PC-3 (cell line): Measurements from ENCODE around the gene TRAF5. TPM values are rescaled to one million over a fixed set of nuclear protein-coding genes. Genes with fewer than 3 reads are reported as not detected.

ENCODE experiments used
- ATAC-seq: fragments of 200-7000 bp; cut with Tn5 transposase; 2 replicates; pipeline ENCODE4 v1.9.1; 2020; ENCODE audit warnings: mild to moderate bottlenecking, moderate library complexity
- BruUV-seq: library from RNA; stranded (reverse); fragments of 400-500 nt; replicated peaks from 2 replicates; lab custom pipeline; 2021; lab: Mats Ljungman, UMichigan
- CTCF ChIA-PET: fragments of 300-600 bp; sonication (Branson Sonifier 250); formaldehyde crosslinking; loops from one replicate; lab custom pipeline; 2022; ENCODE audit warnings: antibody characterized with exemption; lab: Charles Lee
- POLR2A ChIA-PET: fragments of 300-600 bp; sonication (Branson Sonifier 250); formaldehyde crosslinking; loops from one replicate; lab custom pipeline; 2022; ENCODE audit warnings: antibody characterized with exemption; ENCODE audit not compliant: unreplicated experiment; lab: Charles Lee
- DNase-seq: peaks from one replicate; pipeline ENCODE4 v3.0.0-alpha.2; 2015
- H2AFZ ChIP-seq: fragments of 300-600 bp; sonication (generic); 2 replicates; pipeline ENCODE4 v1.6.0; 2016; ENCODE audit warnings: antibody characterized with exemption, low read length
- H3F3A ChIP-seq: fragments of 300-600 bp; sonication (generic); one replicate; pipeline ENCODE4 v1.6.0; 2017; ENCODE audit warnings: antibody characterized with exemption, low read length, control low read depth, mild to moderate bottlenecking; ENCODE audit not compliant: unreplicated experiment
- H3K27ac ChIP-seq: fragments of 300-600 bp; sonication (generic); 2 replicates; pipeline ENCODE4 v1.5.1; 2016; ENCODE audit warnings: mild to moderate bottlenecking, low read length
- H3K27me3 ChIP-seq: fragments of 300-600 bp; sonication (generic); 2 replicates; pipeline ENCODE4 v1.6.1; 2016; ENCODE audit warnings: low read length, mixed read lengths
- H3K36me3 ChIP-seq: fragments of 300-600 bp; sonication (generic); 2 replicates; pipeline ENCODE4 v1.6.1; 2016; ENCODE audit warnings: low read depth, mixed run types, low read length, mixed read lengths
- H3K4me1 ChIP-seq: fragments of 300-600 bp; sonication (generic); 2 replicates; pipeline ENCODE4 v1.5.1; 2016; ENCODE audit warnings: low read length; ENCODE audit not compliant: insufficient read depth
- H3K4me2 ChIP-seq: fragments of 300-600 bp; sonication (generic); 2 replicates; pipeline ENCODE4 v1.6.0; 2016; ENCODE audit warnings: low read length
- H3K4me3 ChIP-seq: fragments of 300-600 bp; sonication (generic); 2 replicates; pipeline ENCODE4 v1.5.1; 2016; ENCODE audit warnings: mild to moderate bottlenecking, low read length, mixed read lengths
- H3K79me2 ChIP-seq: fragments of 300-600 bp; sonication (generic); 2 replicates; pipeline ENCODE4 v1.6.1; 2017; ENCODE audit warnings: low read length, mixed read lengths
- H3K9ac ChIP-seq: fragments of 300-600 bp; sonication (generic); 2 replicates; pipeline ENCODE4 v1.6.0; 2016; ENCODE audit warnings: mild to moderate bottlenecking, low read length
- H3K9me2 ChIP-seq: fragments of 300-600 bp; sonication (generic); replicated peaks from 2 replicates; pipeline ENCODE4 v1.6.1; 2016; ENCODE audit warnings: mixed run types, low read length, mixed read lengths
- H3K9me3 ChIP-seq: fragments of 300-600 bp; sonication (generic); 2 replicates; pipeline ENCODE4 v1.6.1; 2016; ENCODE audit warnings: low read length, mixed read lengths
- H4K20me1 ChIP-seq: fragments of 300-600 bp; sonication (generic); 2 replicates; pipeline ENCODE4 v1.6.1; 2016; ENCODE audit warnings: low read length, mixed read lengths
- CTCF ChIP-seq: fragments of 300-600 bp; sonication (generic); conservative IDR thresholded peaks from 2 replicates; pipeline ENCODE4 v1.5.1; 2017; ENCODE audit warnings: antibody characterized with exemption, low read depth, mild to moderate bottlenecking, low read length
- EZH2 ChIP-seq: fragments of 300-600 bp; sonication (generic); IDR thresholded peaks from one replicate; pipeline ENCODE4 v1.6.1; 2017; ENCODE audit warnings: antibody characterized with exemption, mild to moderate bottlenecking, low read length; ENCODE audit not compliant: unreplicated experiment
- EZH2phosphoT487 ChIP-seq: fragments of 300-600 bp; sonication (generic); IDR thresholded peaks from 2 replicates; pipeline ENCODE4 v1.6.1; 2018; ENCODE audit warnings: mild to moderate bottlenecking, antibody characterized with exemption, low read length, borderline replicate concordance
- intact Hi-C: fragments of 100-400 bp; cut with micrococcal nuclease; formaldehyde crosslinking; loops from 2 replicates; pipeline ENCODE4 v1.9.0; 2023
- total RNA-seq: library from RNA; depleted of rRNA; stranded (reverse); fragments of >200 nt; gene quantifications from 2 replicates; pipeline ENCODE4 v1.2.3, GENCODE V29; 2014

The TRAF5 gene
- total RNA-seq, 1 experiment from 2014 or later = 12.2 TPM

GRCh38 chr1:211332036-211332616 is 5.5 kb downstream of the TRAF5 start:
- no peak overlapping the region for H3K27ac ChIP-seq
- POLR2A ChIA-PET = no interaction called here
- ATAC-seq (no peak), DNase-seq (no peak)
- H3K4me3 ChIP-seq = no peak overlapping the region
- BruUV-seq = no TSS peak
- H3K9me2 ChIP-seq = no peaks in the 10 kb centered on the region
- H3K4me2 ChIP-seq = no peak overlapping the region
- H2AFZ ChIP-seq = no peak overlapping the region
- H3K27me3 ChIP-seq = no peaks in the 10 kb centered on the region
- peaks cover 41% of the 10 kb centered on the region for H3K4me1 ChIP-seq
- H3K36me3 ChIP-seq = no peaks in the 10 kb centered on the region
- no peaks in the 10 kb centered on the region for H3K9me3 ChIP-seq
- no peak overlapping the region for H3K9ac ChIP-seq
- H3K79me2 ChIP-seq = no peaks in the 10 kb centered on the region
- no peaks in the 10 kb centered on the region for H3F3A ChIP-seq
- TF ChIP-seq EZH2phosphoT487 = no peak
- TF ChIP-seq EZH2 = no peak
- no peak for TF ChIP-seq CTCF
- intact Hi-C loops = no loop called here
- H4K20me1 ChIP-seq = no peaks in the 10 kb centered on the region
- CTCF ChIA-PET = no interaction called here

GRCh38 chr1:211332830-211333229 is 6.2 kb downstream of the TRAF5 start:
- Histone ChIP-seq H3K9me3 (no peaks in the 10 kb centered on the region), H3F3A (no peaks in the 10 kb centered on the region), H3K4me1 (peaks cover 36% of the 10 kb centered on the region), H3K27me3 (no peaks in the 10 kb centered on the region), H2AFZ (no peak overlapping the region), H3K27ac (no peak overlapping the region), H3K4me2 (no peak overlapping the region), H3K79me2 (no peaks in the 10 kb centered on the region), H3K36me3 (no peaks in the 10 kb centered on the region), H4K20me1 (no peaks in the 10 kb centered on the region), H3K9ac (no peak overlapping the region), H3K9me2 (no peaks in the 10 kb centered on the region), H3K4me3 (no peak overlapping the region)
- BruUV-seq = no TSS peak
- DNase-seq = no peak
- no peak for TF ChIP-seq EZH2phosphoT487
- TF ChIP-seq EZH2 = no peak
- no peak for TF ChIP-seq CTCF
- POLR2A ChIA-PET = no interaction called here
- CTCF ChIA-PET = no interaction called here
- ATAC-seq = no peak
- intact Hi-C loops = no loop called here

GRCh38 chr1:211333906-211334305 is 7.3 kb downstream of the TRAF5 start:
- POLR2A ChIA-PET = no interaction called here

More at GRCh38 chr1:211333906-211334305, 7.3 kb downstream of the TRAF5 start:
- Histone ChIP-seq H3F3A (no peaks in the 10 kb centered on the region), H3K36me3 (no peaks in the 10 kb centered on the region), H4K20me1 (no peaks in the 10 kb centered on the region), H2AFZ (no peak overlapping the region), H3K4me2 (no peak overlapping the region), H3K9me3 (no peaks in the 10 kb centered on the region), H3K79me2 (no peaks in the 10 kb centered on the region), H3K9ac (no peak overlapping the region), H3K9me2 (no peaks in the 10 kb centered on the region), H3K27me3 (no peaks in the 10 kb centered on the region), H3K4me1 (peaks cover 34% of the 10 kb centered on the region), H3K4me3 (no peak overlapping the region), H3K27ac (no peak overlapping the region)
- TF ChIP-seq EZH2phosphoT487 = no peak
- TF ChIP-seq EZH2 = no peak
- TF ChIP-seq CTCF = no peak
- CTCF ChIA-PET = no interaction called here
- DNase-seq (no peak), ATAC-seq (no peak)
- intact Hi-C loops = no loop called here
- BruUV-seq = no TSS peak
